HG03039 (cell line): Measurements from ENCODE around the gene HEG1.

Experiments
- ATAC-seq: cut with Tn5 transposase; IDR thresholded peaks from one replicate; pipeline ENCODE4 v1.9.1; 2021; ENCODE audit warnings: mild to moderate bottlenecking, moderate library complexity; ENCODE audit not compliant: unreplicated experiment

The HEG1 gene

GRCh38 chr3:125017406-125017805, 38.4 kb downstream of the HEG1 start:
- ATAC-seq: no peak

- no peak for ATAC-seq
Measured at GRCh38 chr3:125014570-125015179, 41.1 kb downstream of the HEG1 start.

- no peak for ATAC-seq
Measured at GRCh38 chr3:125013095-125013494, 42.7 kb downstream of the HEG1 start.

- no peak for ATAC-seq
Measured at GRCh38 chr3:125011941-125012340, 43.9 kb downstream of the HEG1 start.

- no peak for ATAC-seq
Measured at GRCh38 chr3:125010393-125010792, 45.4 kb downstream of the HEG1 start.

GRCh38 chr3:125008766-125009165, 47.0 kb downstream of the HEG1 start:
- no peak for ATAC-seq

GRCh38 chr3:125006291-125006731, 49.5 kb downstream of the HEG1 start:
- ATAC-seq: no peak

GRCh38 chr3:125005676-125006075, 50.1 kb downstream of the HEG1 start:
- ATAC-seq: no peak

- no peak for ATAC-seq
Measured at GRCh38 chr3:125005222-125005621, 50.6 kb downstream of the HEG1 start.

- no peak for ATAC-seq
Measured at GRCh38 chr3:125003859-125004595, 51.8 kb downstream of the HEG1 start.

GRCh38 chr3:125003369-125003853, 52.4 kb downstream of the HEG1 start:
- no peak for ATAC-seq

- ATAC-seq: no peak
Measured at GRCh38 chr3:125002414-125003368, 53.1 kb downstream of the HEG1 start.

- no peak for ATAC-seq
Measured at GRCh38 chr3:125001557-125002413, 54.0 kb downstream of the HEG1 start.

- no peak for ATAC-seq
Measured at GRCh38 chr3:125000661-125001060, 55.1 kb downstream of the HEG1 start.

GRCh38 chr3:124999897-125000435, 55.8 kb downstream of the HEG1 start:
- ATAC-seq: no peak

- ATAC-seq: no peak
Measured at GRCh38 chr3:124999317-124999716, 56.5 kb downstream of the HEG1 start.

- ATAC-seq: no peak
Measured at GRCh38 chr3:124998247-124998630, 57.6 kb downstream of the HEG1 start.

- ATAC-seq: no peak
Measured at GRCh38 chr3:124997303-124998246, 58.2 kb downstream of the HEG1 start.

GRCh38 chr3:124995460-124995994, 60.3 kb downstream of the HEG1 start:
- no peak for ATAC-seq
